ENCODE data around the gene CREM. TPM values are rescaled to one million over a fixed set of nuclear protein-coding genes. Genes with fewer than 3 reads are reported as not detected.
A peak's percentile ranks its signal among the peaks of the same experiment; 100 is the strongest.

The CREM gene
- total and polyA plus RNA-seq, 2 donors from 2014 or later, result 41.3 to 43.9 TPM

GRCh38 chr10:35217455-35217854, 90.8 kb downstream of the CREM start:
- FAIRE-seq (no peak), DNase-seq (peak in 3 of 5 donors; percentile 57 to 88 (median 66))
- H3K9me3 ChIP-seq (ENCODE audit: control insufficient read depth in 2 of 3, insufficient read depth in 1 of 3, low read length in 3 of 3), result no peaks in the 10 kb centered on the region
- no peak overlapping the region for H3K27ac ChIP-seq (ENCODE audit: low read depth in 2 of 2, low read length in 2 of 2)
- intact Hi-C loops (cut with DNase I), result loop anchor here (5.0 kb wide), 1 partner anchor 95 kb away; no protein-coding TSS in a partner anchor
- H3K9ac ChIP-seq (ENCODE audit: low read length in 3 of 3), result no peak overlapping the region
- no peaks in the 10 kb centered on the region for H3K27me3 ChIP-seq (ENCODE audit: control insufficient read depth, insufficient read depth, low read length)
- no peak for TF ChIP-seq CTCF (IDR thresholded peaks at IDR 0.05; ENCODE audit: borderline replicate concordance, extremely low read depth, insufficient read depth)
- H3K4me1 ChIP-seq (ENCODE audit: control insufficient read depth in 2 of 3, insufficient read depth in 2 of 3, low read depth in 1 of 3, low read length in 3 of 3), result peaks cover 0 to 7% (median 3%) of the 10 kb centered on the region in 3 donors
- H3K36me3 ChIP-seq (ENCODE audit: control insufficient read depth in 2 of 3, insufficient read depth in 3 of 3, low read length in 3 of 3), result no peaks in the 10 kb centered on the region
- H3K4me3 ChIP-seq (ENCODE audit: low read length in 3 of 3), result no peak overlapping the region

GRCh38 chr10:35218339-35218955, 91.8 kb downstream of the CREM start:
- peaks cover 0 to 7% (median 3%) of the 10 kb centered on the region in 3 donors for H3K4me1 ChIP-seq (ENCODE audit: control insufficient read depth in 2 of 3, insufficient read depth in 2 of 3, low read depth in 1 of 3, low read length in 3 of 3)
- no peaks in the 10 kb centered on the region for H3K36me3 ChIP-seq (ENCODE audit: control insufficient read depth in 2 of 3, insufficient read depth in 3 of 3, low read length in 3 of 3)
- intact Hi-C loops (cut with DNase I), result loop anchor here (5.0 kb wide), 1 partner anchor 96 kb away; no protein-coding TSS in a partner anchor
- H3K9ac ChIP-seq (ENCODE audit: low read length in 3 of 3), result no peak overlapping the region
- TF ChIP-seq CTCF (IDR thresholded peaks at IDR 0.05; ENCODE audit: borderline replicate concordance, extremely low read depth, insufficient read depth), result peak; percentile 85
- DNase-seq (peak; percentile 81 to 96 (median 87)), FAIRE-seq (peak; percentile 15)
- no peak overlapping the region for H3K4me3 ChIP-seq (ENCODE audit: low read length in 3 of 3)
- no peak overlapping the region for H3K27ac ChIP-seq (ENCODE audit: low read depth in 2 of 2, low read length in 2 of 2)
- H3K27me3 ChIP-seq (ENCODE audit: control insufficient read depth, insufficient read depth, low read length), result no peaks in the 10 kb centered on the region
- H3K9me3 ChIP-seq (ENCODE audit: control insufficient read depth in 2 of 3, insufficient read depth in 1 of 3, low read length in 3 of 3), result no peaks in the 10 kb centered on the region

- intact Hi-C loops (cut with DNase I), result loop anchor here (5.0 kb wide), 1 partner anchor 97 kb away; no protein-coding TSS in a partner anchor
- H3K27me3 ChIP-seq (ENCODE audit: control insufficient read depth, insufficient read depth, low read length), result no peaks in the 10 kb centered on the region
- FAIRE-seq, result no peak
- H3K9me3 ChIP-seq (ENCODE audit: control insufficient read depth in 2 of 3, insufficient read depth in 1 of 3, low read length in 3 of 3), result no peaks in the 10 kb centered on the region
- H3K27ac ChIP-seq (ENCODE audit: low read depth in 2 of 2, low read length in 2 of 2), result no peak overlapping the region
- no peak overlapping the region for H3K9ac ChIP-seq (ENCODE audit: low read length in 3 of 3)
- no peak for TF ChIP-seq CTCF (IDR thresholded peaks at IDR 0.05; ENCODE audit: borderline replicate concordance, extremely low read depth, insufficient read depth)
- no peaks in the 10 kb centered on the region for H3K36me3 ChIP-seq (ENCODE audit: control insufficient read depth in 2 of 3, insufficient read depth in 3 of 3, low read length in 3 of 3)
- H3K4me3 ChIP-seq (ENCODE audit: low read length in 3 of 3), result no peak overlapping the region
- no peak for DNase-seq
- H3K4me1 ChIP-seq (ENCODE audit: control insufficient read depth in 2 of 3, insufficient read depth in 2 of 3, low read depth in 1 of 3, low read length in 3 of 3), result peaks cover 0 to 7% (median 3%) of the 10 kb centered on the region in 3 donors
These were observed 92.6 kb downstream of the CREM start for GRCh38 chr10:35219292-35219691.
